Panc1 (cell line): ENCODE data around the gene EFCAB11.

Source experiments
- CTCF ChIP-seq: fragments of 450-650 bp; IDR thresholded peaks from 2 replicates; pipeline ENCODE4 v1.5.1; 2017; ENCODE audit warnings: mild to moderate bottlenecking
- POLR2AphosphoS5 ChIP-seq: IDR thresholded peaks from 2 replicates; pipeline ENCODE4 v1.6.1; 2012; ENCODE audit warnings: mild to moderate bottlenecking, low read depth, low read length, moderate library complexity
- REST ChIP-seq, 2 experiments: IDR thresholded peaks; 2 replicates each; pipeline ENCODE4 v1.6.1; 2011 to 2012; ENCODE audit warnings: low read depth in 2 of 2, control low read depth in 1 of 2, low read length in 1 of 2, mild to moderate bottlenecking in 1 of 2, moderate library complexity in 1 of 2; ENCODE audit not compliant: insufficient read depth in 1 of 2
- TCF7L2 ChIP-seq: IDR thresholded peaks from 2 replicates; pipeline ENCODE4 v1.6.1; 2011; ENCODE audit warnings: mild to moderate bottlenecking, low read depth, low read length, inconsistent platforms

GRCh38 chr14:89947344-89947743 is 7.2 kb downstream of the EFCAB11 start:
- no peak for TF ChIP-seq REST (IDR thresholded peaks at IDR 0.05; ENCODE audit: insufficient read depth in 1 of 2, low read depth in 2 of 2, low read length in 1 of 2)
- no peak for TF ChIP-seq CTCF
- TF ChIP-seq TCF7L2, result no peak
- no peak for TF ChIP-seq POLR2AphosphoS5
